GM12874 (cell line): Measurements from ENCODE around the gene FHIT.

ENCODE experiments used
- CTCF ChIP-seq: IDR thresholded peaks from 2 replicates; pipeline ENCODE4 v1.5.1; 2011; ENCODE audit warnings: low read depth, mild to moderate bottlenecking, control low read depth, low read length, moderate library complexity; ENCODE audit not compliant: insufficient read depth

Gene FHIT

GRCh38 chr3:60386306-60386705 is 864.9 kb downstream of the FHIT start:
- no peak for TF ChIP-seq CTCF

- no peak for TF ChIP-seq CTCF
Measured at GRCh38 chr3:60384341-60384740, 866.9 kb downstream of the FHIT start.

- TF ChIP-seq CTCF, result no peak
Measured at GRCh38 chr3:60383345-60383744, 867.9 kb downstream of the FHIT start.

DNA sequence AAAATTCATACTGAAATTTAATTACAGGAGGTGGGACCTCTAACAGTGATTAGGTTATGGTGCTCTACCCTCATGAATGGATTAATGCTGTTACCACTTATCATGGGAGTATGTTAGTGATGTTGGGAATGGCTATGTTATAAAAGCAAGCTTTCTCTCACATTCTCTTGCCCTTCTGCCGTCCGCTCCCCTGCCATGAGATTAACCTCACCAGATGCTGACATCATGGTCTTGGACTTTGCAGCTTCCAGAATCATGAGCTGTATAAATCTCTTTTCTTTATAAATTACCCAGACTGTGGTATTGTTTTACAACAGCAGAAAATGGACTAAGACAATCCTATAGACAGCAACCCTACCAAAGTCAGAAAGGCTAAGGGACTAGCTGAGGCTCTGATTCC is 884.8 kb downstream of the FHIT start:
- TF ChIP-seq CTCF, result no peak

- TF ChIP-seq CTCF, result no peak
Measured at GRCh38 chr3:60365360-60365759, 885.9 kb downstream of the FHIT start.

- TF ChIP-seq CTCF, result no peak
Measured at GRCh38 chr3:60364475-60364874, 886.8 kb downstream of the FHIT start.

GRCh38 chr3:60363817-60364216 is 887.4 kb downstream of the FHIT start:
- no peak for TF ChIP-seq CTCF

DNA sequence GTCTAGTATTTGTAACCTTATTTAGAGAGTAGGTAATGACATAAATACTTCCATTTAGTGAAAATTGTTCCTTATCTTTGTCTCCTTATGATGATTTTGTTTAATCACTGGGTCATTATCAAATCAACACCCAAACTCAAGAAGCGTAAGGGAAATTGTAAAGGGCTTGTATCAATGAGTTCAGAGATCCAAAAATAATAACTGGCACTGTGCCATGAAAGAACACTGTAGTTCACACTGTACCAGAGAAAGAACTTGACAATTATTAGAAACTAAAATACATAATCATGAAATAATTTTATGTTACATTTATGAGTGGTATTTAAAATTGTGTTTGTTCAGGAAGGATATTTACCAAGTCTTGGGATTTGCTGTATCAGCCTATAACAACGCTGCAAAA is 895.4 kb downstream of the FHIT start:
- no peak for TF ChIP-seq CTCF
